MM.1S (cell line): Measurements from ENCODE around the gene TMPRSS11F.

Experiments used
- EZH2 ChIP-seq: fragments of 300-600 bp; sonication (generic); optimal IDR thresholded peaks from 2 replicates; pipeline ENCODE3; 2017; ENCODE audit warnings: low read depth, mild to moderate bottlenecking, antibody characterized with exemption, low read length, mixed read lengths
- TF ChIP-seq, protein P1 (sequence below): fragments of 300-600 bp; sonication (generic); IDR thresholded peaks from 2 replicates; pipeline ENCODE4 v1.5.1; 2016; ENCODE audit warnings: antibody characterized with exemption, low read length, mixed read lengths

GRCh38 chr4:68176904-68177303, 47.2 kb upstream of the TMPRSS11F start:
- no peak for TF ChIP-seq EZH2
- TF ChIP-seq, protein P1, sequence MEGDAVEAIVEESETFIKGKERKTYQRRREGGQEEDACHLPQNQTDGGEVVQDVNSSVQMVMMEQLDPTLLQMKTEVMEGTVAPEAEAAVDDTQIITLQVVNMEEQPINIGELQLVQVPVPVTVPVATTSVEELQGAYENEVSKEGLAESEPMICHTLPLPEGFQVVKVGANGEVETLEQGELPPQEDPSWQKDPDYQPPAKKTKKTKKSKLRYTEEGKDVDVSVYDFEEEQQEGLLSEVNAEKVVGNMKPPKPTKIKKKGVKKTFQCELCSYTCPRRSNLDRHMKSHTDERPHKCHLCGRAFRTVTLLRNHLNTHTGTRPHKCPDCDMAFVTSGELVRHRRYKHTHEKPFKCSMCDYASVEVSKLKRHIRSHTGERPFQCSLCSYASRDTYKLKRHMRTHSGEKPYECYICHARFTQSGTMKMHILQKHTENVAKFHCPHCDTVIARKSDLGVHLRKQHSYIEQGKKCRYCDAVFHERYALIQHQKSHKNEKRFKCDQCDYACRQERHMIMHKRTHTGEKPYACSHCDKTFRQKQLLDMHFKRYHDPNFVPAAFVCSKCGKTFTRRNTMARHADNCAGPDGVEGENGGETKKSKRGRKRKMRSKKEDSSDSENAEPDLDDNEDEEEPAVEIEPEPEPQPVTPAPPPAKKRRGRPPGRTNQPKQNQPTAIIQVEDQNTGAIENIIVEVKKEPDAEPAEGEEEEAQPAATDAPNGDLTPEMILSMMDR, result no peak
